HG02852 (cell line): Measurements from ENCODE around the gene CCDC57.

Source experiments
- ATAC-seq: cut with Tn5 transposase; IDR thresholded peaks from one replicate; pipeline ENCODE4 v1.9.1; 2021; ENCODE audit warnings: mild to moderate bottlenecking, moderate library complexity; ENCODE audit not compliant: unreplicated experiment

CCDC57 gene

GRCh38 chr17:82085031-82085861 lies 127.4 kb downstream of the CCDC57 start:
- ATAC-seq = no peak

DNA sequence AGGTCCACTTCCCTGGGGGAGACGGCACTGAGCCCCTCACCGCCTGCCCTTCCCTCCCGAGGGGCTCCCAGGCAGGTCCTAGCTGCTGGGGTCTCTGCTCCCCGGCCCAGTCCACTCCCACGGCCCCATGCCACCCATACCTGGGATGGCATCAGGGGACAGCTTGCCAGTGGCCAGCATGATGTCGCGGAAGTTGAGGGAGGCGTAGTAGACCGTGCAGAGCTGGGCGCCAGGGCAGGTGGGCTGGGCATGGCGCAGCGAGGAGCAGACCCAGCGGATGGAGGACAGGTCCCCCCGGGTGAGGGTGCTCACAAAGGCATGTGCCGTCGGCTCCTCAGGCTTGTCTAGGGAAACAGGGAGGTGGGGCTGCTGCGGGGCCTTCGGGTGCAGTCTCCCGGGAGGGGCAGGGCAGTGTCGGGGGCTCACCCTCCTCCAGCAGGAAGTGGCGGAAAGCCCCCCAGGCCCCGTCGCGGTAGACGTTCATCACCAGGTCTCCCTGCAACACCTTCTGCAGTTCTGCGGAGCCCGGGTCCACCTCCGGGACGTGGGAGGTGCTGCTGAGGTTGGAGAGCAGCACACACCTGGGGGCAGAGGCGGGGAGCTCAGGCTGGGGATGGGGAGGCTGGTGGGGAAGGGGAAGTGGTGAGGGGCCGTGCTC lies 128.1 kb downstream of the CCDC57 start:
- ATAC-seq = no peak

GRCh38 chr17:82083533-82084359 lies 128.9 kb downstream of the CCDC57 start:
- no peak for ATAC-seq

DNA sequence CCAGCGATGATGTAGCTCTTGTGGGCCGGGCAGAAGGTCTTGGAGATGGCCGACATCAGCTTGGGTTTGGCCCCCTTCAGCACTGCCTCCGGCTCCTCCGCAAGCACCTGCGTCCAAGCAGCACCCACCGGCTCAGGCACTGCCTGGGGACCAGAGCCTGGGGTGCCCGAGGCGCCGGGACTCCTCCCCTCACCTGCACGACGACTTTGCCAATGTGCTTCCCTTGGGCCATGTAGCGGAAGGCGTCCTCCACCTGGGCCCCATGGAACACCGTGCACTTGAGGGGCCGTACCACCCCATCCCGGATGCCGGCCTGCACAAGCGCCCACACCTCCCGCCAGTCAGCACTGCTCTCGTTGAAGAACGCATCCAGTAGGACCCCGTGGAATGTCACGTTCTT lies 129.6 kb downstream of the CCDC57 start:
- no peak for ATAC-seq

- no peak for ATAC-seq
These were observed 130.2 kb downstream of the CCDC57 start for GRCh38 chr17:82082456-82082855.

GRCh38 chr17:82081966-82082365 lies 130.7 kb downstream of the CCDC57 start:
- no peak for ATAC-seq

DNA sequence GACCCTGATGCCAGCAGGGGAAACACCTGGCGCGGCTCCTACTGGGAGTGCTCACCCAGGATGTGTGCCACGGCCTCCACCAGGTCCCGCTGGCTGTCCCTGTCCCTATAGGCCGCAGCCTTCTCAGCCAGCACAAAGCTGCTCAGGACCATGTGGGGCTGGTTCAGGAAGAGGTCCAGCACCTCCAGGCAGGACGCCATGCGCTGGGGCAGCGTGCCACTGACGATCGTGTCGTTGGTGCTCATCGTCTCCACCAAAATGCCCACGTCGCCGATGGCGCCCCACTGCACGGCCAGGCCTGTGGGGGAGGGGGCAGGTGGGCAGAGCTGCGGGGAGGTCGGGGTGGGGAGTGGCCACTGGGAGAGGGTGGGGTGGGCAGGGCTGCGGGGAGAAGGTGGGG lies 131.1 kb downstream of the CCDC57 start:
- ATAC-seq = no peak

DNA sequence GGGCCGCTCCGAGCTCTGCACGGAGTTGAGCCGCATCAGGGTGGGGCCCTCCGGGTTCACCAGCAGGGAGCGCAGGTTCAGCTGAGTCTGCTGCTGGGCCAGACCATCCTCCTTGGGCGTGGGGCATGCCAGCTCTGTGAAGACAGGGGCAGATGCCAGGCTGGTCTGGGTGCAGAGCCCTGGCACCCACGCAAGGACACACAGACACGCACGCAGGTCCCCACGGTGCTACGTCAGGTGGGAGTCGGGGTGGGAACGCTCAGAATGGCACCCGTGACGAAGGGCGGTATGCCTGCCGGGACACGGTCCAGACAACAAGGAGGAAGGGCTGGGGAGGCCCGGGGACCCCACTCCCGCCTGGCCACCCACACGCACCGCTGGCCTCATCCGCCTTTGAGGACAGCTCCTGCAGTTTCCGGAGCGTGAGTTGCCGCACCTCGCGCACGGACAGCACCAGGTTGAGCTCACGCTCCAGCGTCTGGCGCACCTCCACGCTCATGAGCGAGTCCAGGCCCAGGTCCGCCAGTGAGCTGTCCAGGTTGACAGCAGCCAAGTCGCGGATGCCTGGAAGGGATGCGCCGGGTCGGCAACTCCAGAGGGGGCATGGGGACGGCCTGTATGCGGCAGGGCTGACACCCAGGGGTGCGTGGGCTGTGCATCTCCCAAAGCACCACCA lies 131.7 kb downstream of the CCDC57 start:
- ATAC-seq = no peak

DNA sequence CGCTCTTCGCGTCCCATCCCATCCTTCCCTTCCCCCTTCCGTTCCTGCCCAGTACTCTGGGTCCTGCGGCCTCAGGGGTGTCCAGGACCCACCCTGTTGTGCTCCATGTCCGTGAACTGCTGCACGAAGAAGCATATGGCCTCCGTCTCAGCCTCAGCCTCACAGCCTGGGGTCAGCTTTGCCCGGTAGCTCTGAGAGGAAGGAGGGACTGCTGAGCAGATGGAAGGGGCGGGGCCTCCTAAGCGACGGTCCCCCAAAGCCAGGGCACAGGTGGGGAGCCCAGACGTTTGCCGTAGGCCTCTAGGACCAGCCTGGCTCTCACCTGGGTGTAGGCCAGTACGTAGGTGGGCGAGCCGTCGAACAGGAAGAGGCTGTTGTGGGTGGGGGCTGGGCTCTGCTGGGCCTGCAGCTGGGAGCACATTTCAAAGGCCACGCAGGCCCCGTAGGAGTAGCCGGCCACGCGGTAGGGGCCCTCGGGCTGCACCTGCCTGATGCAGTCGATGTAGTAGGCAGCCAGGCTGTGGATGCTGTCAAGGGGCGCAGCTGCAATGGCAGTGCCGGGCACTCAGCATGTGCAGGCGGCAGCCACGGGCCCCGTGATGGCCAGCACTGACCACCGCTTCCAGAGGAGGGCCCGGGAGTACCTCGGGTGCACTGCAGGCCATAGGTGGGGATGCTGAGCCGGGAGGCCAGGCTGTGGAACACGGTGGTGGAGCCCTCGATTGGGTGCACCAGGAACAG lies 132.4 kb downstream of the CCDC57 start:
- no peak for ATAC-seq

GRCh38 chr17:82079001-82079677 lies 133.5 kb downstream of the CCDC57 start:
- no peak for ATAC-seq

DNA sequence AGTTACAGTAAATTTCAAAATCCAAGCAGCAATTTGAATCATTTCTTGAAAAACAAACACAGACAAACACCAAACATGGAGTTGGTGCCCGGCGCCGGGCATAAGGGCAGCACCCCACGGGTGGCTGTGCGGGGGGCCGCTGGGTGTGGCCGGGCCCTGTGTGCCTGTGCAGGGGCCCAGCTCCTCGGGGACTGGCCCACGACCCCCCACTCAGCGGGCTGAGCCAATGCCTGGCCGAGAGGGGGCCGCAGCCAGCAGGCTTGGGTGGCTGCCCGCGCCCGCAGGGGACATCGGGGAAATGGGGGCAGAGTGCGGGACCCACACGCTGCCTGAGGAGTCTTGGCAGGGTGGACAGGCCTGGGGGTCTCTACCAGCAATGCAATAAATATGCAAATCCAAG lies 134.2 kb downstream of the CCDC57 start:
- ATAC-seq = no peak

- ATAC-seq = no peak
These were observed 134.9 kb downstream of the CCDC57 start for GRCh38 chr17:82077617-82078358.

GRCh38 chr17:82076785-82077591 lies 135.7 kb downstream of the CCDC57 start:
- ATAC-seq = no peak

DNA sequence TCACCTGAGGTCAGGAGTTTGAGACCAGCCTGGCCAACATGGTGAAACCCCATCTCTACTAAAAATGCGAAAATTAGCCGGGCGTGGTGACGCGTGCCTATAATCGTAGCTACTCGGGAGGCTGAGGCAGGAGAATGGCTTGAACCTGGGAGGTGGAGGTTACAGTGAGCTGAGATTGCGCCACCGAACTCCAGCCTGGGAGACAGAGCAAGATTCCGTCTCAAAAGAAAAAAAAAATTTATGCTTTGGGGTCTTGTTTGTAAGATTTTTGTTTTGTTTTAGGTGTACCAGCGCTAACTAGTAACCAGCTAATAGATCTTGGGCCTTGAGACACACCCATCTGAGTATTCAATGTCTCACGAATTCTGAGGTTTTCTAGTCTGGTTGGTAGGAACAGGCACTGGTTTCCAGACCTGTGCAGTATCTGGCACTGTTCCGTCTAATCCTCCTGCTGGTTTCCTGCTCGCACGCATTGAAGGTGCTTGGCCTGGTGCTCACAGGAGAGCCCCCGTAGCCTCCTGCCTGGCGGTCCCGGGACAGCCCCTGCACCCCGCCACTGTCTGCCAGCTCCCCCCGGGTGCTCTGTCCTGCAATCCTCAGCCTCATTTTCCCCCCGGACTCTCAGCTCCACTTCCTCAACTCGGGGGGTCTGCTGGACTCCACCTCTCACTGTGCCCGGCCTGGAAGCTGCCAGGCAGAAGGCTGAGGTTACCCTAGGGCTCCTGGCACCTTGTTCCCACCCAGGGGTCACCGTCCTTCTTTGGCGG lies 136.4 kb downstream of the CCDC57 start:
- no peak for ATAC-seq

GRCh38 chr17:82073446-82073845 lies 139.2 kb downstream of the CCDC57 start:
- ATAC-seq = no peak

GRCh38 chr17:82072827-82073226 lies 139.8 kb downstream of the CCDC57 start:
- no peak for ATAC-seq

DNA sequence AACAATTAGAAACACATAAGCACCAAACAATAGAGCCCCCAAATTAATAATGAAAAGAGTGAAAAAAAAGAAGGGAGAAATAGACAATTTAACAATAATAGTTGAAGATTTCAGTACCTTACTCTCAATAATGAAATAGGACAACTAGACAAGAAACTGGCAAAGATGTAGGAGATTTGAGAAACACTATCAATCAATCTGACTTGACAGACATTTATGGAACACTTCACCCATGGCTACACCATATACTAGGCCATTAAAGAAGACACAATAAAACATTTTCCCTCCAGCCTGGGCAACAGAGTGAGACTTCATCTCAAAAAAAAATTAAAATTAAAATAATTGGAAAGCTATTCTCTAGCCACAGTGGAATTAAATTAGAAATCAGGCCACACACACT lies 142.0 kb downstream of the CCDC57 start:
- ATAC-seq = no peak
